ENCODE data around the gene DRD5.
"Not testable (repeated sequence)": the region's sequence is repeated elsewhere in the genome, so short reads cannot be mapped to it uniquely, and the experiment has no call there.

Gene DRD5

GRCh38 chr4:9781343-9782135, at the start of gene DRD5:
Gene DRD5 (plus strand): TSS chr4:9781634. CDS start chr4:9782030, 396 bp downstream.
- DNase-seq = no peak

GRCh38 chr4:9732256-9732655, 49.2 kb upstream of the DRD5 start:
- not testable (repeated sequence) for DNase-seq

GRCh38 chr4:9735515-9735914, 45.9 kb upstream of the DRD5 start:
- no peak for DNase-seq

GRCh38 chr4:9737280-9737679, 44.2 kb upstream of the DRD5 start:
- DNase-seq = not testable (repeated sequence)

DNA sequence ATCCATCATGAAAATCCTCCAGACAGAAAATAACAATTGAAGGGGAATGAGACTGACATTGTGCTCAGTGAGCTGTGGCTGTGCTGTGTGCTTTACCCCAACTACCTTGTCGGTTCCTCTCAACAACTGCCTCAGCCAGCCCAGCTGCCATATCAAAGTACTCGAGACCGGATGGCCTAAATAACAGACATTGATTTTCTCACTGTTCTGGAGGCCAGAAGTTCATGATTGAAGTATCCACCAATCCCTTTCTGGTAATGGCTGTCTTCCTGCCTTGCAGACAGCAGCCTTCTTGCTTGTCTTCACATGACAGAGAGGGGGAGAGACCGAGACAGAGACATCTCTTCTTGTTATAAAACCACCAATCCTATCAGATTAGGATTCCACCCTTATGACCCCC, 37.6 kb upstream of the DRD5 start:
- DNase-seq = not testable (repeated sequence)

DNA sequence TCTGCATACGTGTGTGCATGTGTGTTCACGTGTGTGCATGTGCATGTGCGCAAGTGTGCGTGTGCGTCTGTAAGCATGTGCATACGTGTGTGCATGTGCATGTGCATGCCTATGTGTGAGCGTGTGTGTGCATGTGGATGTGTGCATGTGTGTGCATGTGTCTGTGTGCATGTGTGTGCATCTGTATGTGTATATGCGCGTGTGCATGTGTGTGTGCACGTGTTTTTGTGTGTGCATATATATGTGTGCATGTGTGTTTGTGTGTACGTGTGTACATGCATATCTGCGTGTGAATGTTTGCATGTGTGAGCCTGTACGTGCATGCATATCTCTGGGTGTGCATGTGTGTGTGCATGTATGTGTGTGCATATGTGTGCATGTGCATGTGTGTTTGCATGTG, 35.7 kb upstream of the DRD5 start:
- DNase-seq = no peak

GRCh38 chr4:9758641-9759317, 22.7 kb upstream of the DRD5 start:
- DNase-seq = no peak

- peak; percentile 44 for DNase-seq
Observed at GRCh38 chr4:9762823-9763475, 18.5 kb upstream of the DRD5 start.

DNA sequence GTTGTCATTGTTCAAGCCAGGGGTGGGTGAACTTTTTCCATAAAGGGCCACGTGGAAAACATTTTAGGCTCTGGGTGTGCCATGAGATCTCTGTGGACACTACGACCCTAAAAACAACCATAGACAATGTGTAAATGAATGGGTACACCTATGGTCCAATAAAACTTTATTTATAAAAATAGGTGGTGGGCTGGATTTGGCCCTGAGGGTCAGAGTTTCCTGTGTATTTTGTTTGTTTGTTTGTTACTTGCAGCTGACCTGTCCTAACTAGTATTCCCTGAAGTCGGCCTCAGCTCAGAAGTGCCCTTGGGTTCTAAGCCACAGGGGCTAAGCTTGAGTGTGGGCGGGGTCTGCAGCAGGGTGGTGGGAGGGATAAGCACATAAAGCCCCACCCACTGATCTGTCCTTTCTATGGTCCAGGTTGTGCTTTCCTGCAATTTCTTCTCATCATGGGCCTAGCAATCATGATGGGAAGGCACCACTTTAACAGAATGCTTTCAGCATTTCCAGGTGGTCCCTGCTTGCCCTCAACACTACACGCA, 17.2 kb upstream of the DRD5 start:
- no peak for DNase-seq

DNA sequence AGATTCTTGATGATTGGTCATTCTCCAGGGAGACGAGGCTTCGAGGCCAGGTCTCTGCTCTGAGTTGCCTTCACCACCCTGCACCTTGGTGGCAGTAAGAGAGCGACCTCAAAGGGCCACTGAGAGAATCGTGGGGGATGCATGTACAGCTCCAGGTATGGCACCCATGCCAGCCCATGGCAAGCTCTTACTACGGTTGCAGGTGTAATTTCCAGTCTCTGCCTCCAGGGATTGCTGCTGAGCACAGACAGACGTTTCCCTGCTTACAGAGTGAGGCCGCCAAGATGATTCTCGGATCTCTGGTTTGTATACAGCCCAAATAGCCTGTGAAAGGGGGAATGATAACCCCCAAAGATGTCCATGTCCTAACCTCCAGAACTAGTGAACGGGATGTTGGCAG, 16.3 kb upstream of the DRD5 start:
- no peak for DNase-seq

DNA sequence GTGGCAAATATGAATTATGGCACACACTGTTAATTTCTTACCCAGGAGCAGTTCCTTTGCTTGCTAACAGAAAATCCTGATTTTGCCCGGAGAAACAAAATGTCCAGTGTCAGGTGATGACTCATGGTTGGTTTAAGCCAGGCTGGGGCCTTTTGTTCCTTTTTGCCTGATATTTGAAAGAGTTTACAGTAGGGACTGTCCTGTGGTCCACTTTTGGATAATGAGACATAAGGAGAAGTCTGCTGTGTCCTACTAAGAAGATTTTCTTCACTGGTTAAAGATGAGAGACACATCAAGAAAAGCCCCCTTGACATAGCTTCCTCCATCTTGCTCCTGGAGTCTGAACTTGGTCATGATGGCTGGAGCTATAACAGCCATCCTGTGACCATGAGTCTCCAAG, 12.1 kb upstream of the DRD5 start:
- DNase-seq = no peak

GRCh38 chr4:9771034-9771433, 10.4 kb upstream of the DRD5 start:
- no peak for DNase-seq

DNA sequence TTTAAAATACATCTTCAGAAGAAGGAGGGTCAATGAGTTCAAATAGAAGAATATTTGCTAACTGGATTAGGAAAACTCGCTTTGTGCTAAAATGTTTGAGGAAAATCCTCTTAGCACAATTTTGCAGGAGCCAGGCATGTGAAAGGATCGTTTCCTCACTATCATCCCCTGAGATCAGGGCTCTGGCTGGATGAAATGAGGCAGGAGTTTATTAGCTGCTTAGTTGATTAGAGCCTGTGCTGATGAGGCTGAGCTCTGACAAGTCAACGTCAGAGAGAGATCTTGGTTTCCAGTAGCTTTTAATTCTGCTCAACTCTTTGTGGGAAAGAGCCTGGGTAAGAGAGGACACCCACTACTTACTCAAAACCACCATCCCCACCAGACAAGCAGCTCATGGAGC, 8.0 kb upstream of the DRD5 start:
- DNase-seq = no peak

DNA sequence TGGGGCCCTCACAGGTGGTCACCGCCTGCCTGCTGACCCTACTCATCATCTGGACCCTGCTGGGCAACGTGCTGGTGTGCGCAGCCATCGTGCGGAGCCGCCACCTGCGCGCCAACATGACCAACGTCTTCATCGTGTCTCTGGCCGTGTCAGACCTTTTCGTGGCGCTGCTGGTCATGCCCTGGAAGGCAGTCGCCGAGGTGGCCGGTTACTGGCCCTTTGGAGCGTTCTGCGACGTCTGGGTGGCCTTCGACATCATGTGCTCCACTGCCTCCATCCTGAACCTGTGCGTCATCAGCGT, 652 bp downstream of the DRD5 start:
- no peak for DNase-seq

DNA sequence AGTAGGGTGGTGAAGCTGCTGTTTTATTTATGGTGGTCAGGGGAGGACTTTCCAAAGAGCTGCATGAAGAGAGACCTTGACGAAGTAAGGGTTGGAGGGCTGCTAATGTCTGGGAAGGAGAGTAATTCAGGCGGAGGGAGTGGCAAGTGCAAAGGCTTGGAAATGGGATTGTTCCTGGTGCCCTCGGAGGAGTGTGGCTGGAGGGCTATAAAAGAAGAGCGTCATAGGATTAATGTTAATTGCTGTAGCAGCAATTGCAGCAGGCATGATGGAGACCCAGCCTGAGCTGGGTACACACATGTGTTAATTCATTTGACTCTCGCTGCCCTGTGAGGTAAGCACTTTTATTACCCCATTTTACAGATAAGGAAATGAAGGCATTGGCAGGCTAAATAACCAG, 4.5 kb downstream of the DRD5 start:
- DNase-seq = not testable (repeated sequence)

DNA sequence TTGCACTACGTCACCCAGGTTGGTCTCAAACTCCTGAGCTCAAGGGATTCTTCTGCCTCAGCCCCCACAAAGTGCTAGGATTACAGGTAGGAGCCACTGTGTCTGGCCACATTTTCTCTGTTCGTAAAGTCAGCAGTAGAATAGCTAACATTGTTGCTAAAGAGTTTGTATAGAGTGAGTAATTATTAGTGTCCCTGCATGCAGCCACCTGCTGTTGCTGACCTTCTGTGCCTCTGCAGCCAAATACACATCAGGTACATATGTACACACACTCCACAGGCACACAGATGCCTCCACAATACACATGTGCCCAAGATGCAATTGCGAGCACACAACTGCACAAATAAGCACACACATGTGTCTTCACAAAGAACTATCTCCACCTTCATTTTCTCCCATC, 10.9 kb downstream of the DRD5 start:
- DNase-seq = no peak

GRCh38 chr4:9796641-9797040, 15.2 kb downstream of the DRD5 start:
- DNase-seq = not testable (repeated sequence)

DNA sequence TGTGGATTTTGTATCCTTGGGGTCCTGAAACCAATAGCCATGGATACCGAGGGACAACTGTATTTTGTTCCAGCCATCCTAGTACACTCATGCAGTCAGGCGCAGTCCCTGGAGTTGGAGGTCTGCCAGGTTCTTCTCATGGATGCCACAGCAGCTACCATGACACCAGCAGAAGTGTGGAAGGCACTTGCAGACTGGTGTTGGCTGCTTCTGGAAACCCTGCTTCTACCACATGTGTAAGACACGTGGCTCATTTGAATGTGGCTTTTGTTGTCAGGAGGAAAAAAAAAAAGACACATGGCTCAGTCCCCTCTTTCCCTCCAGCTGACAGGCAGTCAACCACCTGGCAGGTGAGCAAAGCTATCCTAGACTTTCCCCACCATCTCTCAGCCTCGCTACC, 19.4 kb downstream of the DRD5 start:
- no peak for DNase-seq

DNA sequence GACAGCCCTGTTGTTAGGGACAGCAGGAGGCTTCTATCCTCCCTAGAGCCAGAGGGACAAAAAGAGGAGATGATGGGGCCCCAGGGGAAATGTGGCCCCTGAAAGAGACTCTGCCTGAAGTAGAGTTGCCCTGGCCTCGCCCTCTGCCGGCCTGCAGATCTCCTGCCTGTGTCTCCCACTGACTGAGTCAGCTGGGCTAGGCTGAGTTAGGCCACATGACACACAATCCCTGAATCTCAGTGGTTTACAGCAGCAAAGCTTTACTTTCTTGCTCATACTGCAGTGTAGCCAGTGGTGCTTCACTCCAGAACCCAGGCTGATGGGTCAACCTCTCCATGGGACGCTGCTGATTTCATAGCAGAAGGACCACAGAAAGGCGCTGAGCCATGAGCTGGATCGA, 23.5 kb downstream of the DRD5 start:
- no peak for DNase-seq

GRCh38 chr4:9808077-9808476, 26.6 kb downstream of the DRD5 start:
- DNase-seq = no peak

- no peak for DNase-seq
Observed at GRCh38 chr4:9811806-9812205, 30.4 kb downstream of the DRD5 start.

DNA sequence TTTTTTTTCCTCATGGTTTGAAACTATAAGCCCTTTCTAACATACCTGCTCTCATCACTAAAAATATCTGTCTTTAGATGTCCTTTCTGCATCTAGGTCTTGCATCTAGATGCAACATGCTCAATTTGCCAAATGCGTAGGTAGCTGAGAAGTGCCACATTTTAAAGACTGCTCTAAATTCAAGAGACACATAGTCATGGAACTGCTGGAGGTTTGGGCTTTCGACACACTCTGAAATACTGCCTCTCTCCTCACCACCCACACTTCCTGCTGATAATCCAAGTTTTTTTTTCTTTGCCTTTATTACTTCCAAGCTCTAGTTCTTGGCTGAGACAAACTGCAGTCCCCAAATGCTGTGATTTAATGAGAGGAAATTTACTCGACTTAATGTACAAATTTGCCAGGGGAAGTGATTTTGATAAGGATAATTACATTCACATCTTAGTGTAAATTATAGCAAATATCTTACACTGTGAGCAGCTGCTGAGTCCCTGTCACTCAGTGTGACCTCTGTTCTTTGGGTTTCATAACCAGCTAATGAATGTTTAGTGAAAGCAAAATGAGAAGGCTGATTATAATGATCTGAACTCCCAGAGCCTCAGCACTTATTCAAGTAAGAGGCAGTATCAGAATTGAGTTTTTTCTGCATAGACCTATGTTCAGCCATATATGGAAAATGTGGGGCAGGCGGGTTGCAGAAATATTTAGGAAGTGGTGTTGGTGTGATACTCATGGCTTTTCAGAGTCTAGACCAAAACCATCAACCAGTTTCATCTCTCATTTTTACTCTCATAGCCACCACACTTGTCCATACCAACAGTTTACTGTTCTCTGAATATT, 31.3 kb downstream of the DRD5 start:
- DNase-seq = no peak

GRCh38 chr4:9816285-9816684, 34.9 kb downstream of the DRD5 start:
- no peak for DNase-seq
